ENCODE results near the gene BTG3.

The BTG3 gene

GRCh38 chr21:17560377-17561025 lies 52.2 kb downstream of the BTG3 start:
- no peak for DNase-seq (ENCODE audit: extremely low read depth, low read depth)
- H3K4me3 ChIP-seq (replicated peaks; ENCODE audit: low read depth, low read length) = no peak overlapping the region
- TF ChIP-seq CTCF (IDR thresholded peaks at IDR 0.05; ENCODE audit: low read depth, low read length, missing control alignments) = no peak

- no peak overlapping the region for H3K4me3 ChIP-seq (replicated peaks; ENCODE audit: low read depth, low read length)
- TF ChIP-seq CTCF (IDR thresholded peaks at IDR 0.05; ENCODE audit: low read depth, low read length, missing control alignments) = peak; percentile 20
- no peak for DNase-seq (ENCODE audit: extremely low read depth, low read depth)
Measured at GRCh38 chr21:17554679-17555465, 57.8 kb downstream of the BTG3 start.

GRCh38 chr21:17554120-17554519 lies 58.6 kb downstream of the BTG3 start:
- H3K4me3 ChIP-seq (replicated peaks; ENCODE audit: low read depth, low read length) = no peak overlapping the region
- no peak for TF ChIP-seq CTCF (IDR thresholded peaks at IDR 0.05; ENCODE audit: low read depth, low read length, missing control alignments)
- no peak for DNase-seq (ENCODE audit: extremely low read depth, low read depth)

GRCh38 chr21:17552410-17552809 lies 60.3 kb downstream of the BTG3 start:
- DNase-seq (ENCODE audit: extremely low read depth, low read depth) = no peak

GRCh38 chr21:17550671-17551308 lies 61.9 kb downstream of the BTG3 start:
- no peak for DNase-seq (ENCODE audit: extremely low read depth, low read depth)
- no peak for TF ChIP-seq CTCF (IDR thresholded peaks at IDR 0.05; ENCODE audit: low read depth, low read length, missing control alignments)
- H3K4me3 ChIP-seq (replicated peaks; ENCODE audit: low read depth, low read length) = no peak overlapping the region

More at GRCh38 chr21:17552410-17552809, 60.3 kb downstream of the BTG3 start:
- no peak for TF ChIP-seq CTCF (IDR thresholded peaks at IDR 0.05; ENCODE audit: low read depth, low read length, missing control alignments)
- H3K4me3 ChIP-seq (replicated peaks; ENCODE audit: low read depth, low read length) = no peak overlapping the region

GRCh38 chr21:17548262-17548661 lies 64.4 kb downstream of the BTG3 start:
- no peak overlapping the region for H3K4me3 ChIP-seq (replicated peaks; ENCODE audit: low read depth, low read length)
- DNase-seq (ENCODE audit: extremely low read depth, low read depth) = no peak
- TF ChIP-seq CTCF (IDR thresholded peaks at IDR 0.05; ENCODE audit: low read depth, low read length, missing control alignments) = no peak
